ENCODE data around the gene CD24. TPM values are rescaled to one million over a fixed set of nuclear protein-coding genes. Genes with fewer than 3 reads are reported as not detected.

CD24 gene
- total RNA-seq, 1 donor, result 3.3 TPM

DNA sequence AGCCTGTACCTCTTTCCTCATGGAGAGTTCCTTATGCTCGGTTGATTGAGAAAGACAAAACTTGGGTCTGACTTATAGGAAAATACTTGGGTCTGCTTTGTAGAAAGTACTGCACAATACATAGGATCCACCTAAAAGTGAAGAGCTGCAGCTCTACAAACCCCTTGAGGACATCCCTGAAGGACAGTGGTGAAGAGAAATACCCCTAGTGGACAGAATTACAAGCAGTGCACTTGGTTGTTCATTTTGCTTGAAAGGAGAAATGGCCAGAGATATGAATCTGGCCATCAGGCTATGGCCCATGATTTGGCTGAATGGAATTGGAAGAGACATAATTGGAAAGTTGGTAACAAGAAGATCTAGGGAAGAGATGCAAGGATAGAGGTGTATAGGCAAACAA lies 8.3 kb downstream of the CD24 start:
- Histone ChIP-seq H3K9me3 (ENCODE audit: low read depth, low read length) (no peaks in the 10 kb centered on the region), H3K27ac (ENCODE audit: low read depth, low read length) (no peak overlapping the region), H3K27me3 (ENCODE audit: insufficient read depth, low read length) (peaks cover 6% of the 10 kb centered on the region), H3K4me2 (ENCODE audit: insufficient read depth, low read length) (no peak overlapping the region), H4K20me1 (ENCODE audit: insufficient read depth, low read length) (no peaks in the 10 kb centered on the region), H2AFZ (ENCODE audit: low read length) (no peak overlapping the region), H3K4me3 (ENCODE audit: insufficient read depth, low read length) (no peak overlapping the region), H3K4me1 (ENCODE audit: insufficient read depth, low read length) (no peaks in the 10 kb centered on the region), H3K79me2 (ENCODE audit: insufficient read depth, low read length) (no peaks in the 10 kb centered on the region), H3K36me3 (ENCODE audit: insufficient read depth, low read length) (no peaks in the 10 kb centered on the region)
- TF ChIP-seq, protein P1, sequence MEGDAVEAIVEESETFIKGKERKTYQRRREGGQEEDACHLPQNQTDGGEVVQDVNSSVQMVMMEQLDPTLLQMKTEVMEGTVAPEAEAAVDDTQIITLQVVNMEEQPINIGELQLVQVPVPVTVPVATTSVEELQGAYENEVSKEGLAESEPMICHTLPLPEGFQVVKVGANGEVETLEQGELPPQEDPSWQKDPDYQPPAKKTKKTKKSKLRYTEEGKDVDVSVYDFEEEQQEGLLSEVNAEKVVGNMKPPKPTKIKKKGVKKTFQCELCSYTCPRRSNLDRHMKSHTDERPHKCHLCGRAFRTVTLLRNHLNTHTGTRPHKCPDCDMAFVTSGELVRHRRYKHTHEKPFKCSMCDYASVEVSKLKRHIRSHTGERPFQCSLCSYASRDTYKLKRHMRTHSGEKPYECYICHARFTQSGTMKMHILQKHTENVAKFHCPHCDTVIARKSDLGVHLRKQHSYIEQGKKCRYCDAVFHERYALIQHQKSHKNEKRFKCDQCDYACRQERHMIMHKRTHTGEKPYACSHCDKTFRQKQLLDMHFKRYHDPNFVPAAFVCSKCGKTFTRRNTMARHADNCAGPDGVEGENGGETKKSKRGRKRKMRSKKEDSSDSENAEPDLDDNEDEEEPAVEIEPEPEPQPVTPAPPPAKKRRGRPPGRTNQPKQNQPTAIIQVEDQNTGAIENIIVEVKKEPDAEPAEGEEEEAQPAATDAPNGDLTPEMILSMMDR (IDR thresholded peaks at IDR 0.05; ENCODE audit: extremely low read depth, low read depth, low read length), result no peak
- no peak for DNase-seq (ENCODE audit: insufficient read length, low spot score, missing footprints)

DNA sequence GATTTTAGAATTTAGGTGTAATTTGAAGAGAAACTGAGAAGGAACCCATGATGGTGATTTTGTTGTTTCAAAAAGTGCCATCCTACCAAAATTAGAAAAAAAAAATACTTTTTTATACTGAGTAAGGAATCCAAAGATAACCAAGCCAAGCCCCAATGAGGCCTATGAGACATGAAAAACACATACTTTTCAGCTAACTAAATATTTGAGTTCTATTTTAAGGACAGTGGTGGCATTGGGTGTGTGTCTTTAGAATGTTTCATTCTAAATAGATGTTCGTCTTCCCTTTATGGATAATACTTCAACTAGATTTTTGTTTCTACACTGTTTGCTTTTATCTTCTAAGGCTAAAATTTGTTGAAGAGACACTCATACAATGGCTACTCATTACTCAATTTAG lies 9.6 kb downstream of the CD24 start:
- no peak overlapping the region for H3K27ac ChIP-seq (ENCODE audit: low read depth, low read length)
- no peak overlapping the region for H3K4me3 ChIP-seq (ENCODE audit: insufficient read depth, low read length)
- no peaks in the 10 kb centered on the region for H3K4me1 ChIP-seq (ENCODE audit: insufficient read depth, low read length)
- TF ChIP-seq, protein P1 (IDR thresholded peaks at IDR 0.05; ENCODE audit: extremely low read depth, low read depth, low read length), result no peak
- H2AFZ ChIP-seq (ENCODE audit: low read length), result no peak overlapping the region
- H3K9me3 ChIP-seq (ENCODE audit: low read depth, low read length), result no peaks in the 10 kb centered on the region
- H4K20me1 ChIP-seq (ENCODE audit: insufficient read depth, low read length), result no peaks in the 10 kb centered on the region
- H3K79me2 ChIP-seq (ENCODE audit: insufficient read depth, low read length), result no peaks in the 10 kb centered on the region
- DNase-seq (ENCODE audit: insufficient read length, low spot score, missing footprints), result no peak
- no peak overlapping the region for H3K4me2 ChIP-seq (ENCODE audit: insufficient read depth, low read length)
- H3K36me3 ChIP-seq (ENCODE audit: insufficient read depth, low read length), result no peaks in the 10 kb centered on the region
- H3K27me3 ChIP-seq (ENCODE audit: insufficient read depth, low read length), result peaks cover 6% of the 10 kb centered on the region

DNA sequence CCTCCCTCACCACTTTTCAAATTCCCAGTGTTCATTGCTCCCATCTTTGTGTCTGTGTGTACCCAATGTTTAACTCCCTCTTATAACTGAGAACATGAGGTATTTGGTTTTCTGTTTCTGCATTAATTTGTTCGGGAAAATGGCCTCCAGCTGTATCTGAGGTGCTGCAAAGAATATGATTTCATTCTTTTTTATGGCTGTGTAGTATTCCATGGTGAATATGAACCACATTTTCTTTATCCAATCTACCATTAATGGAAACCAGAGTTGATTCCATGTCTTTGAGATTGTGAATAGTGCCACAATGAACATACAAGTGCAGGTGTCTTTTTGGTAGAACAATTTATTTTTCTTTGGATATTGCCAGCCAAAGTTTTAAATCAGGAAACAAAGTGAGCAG lies 10.4 kb downstream of the CD24 start:
- Histone ChIP-seq H2AFZ (ENCODE audit: low read length) (no peak overlapping the region), H3K27ac (ENCODE audit: low read depth, low read length) (no peak overlapping the region), H3K4me1 (ENCODE audit: insufficient read depth, low read length) (no peaks in the 10 kb centered on the region), H3K27me3 (ENCODE audit: insufficient read depth, low read length) (peaks cover 4% of the 10 kb centered on the region), H3K4me3 (ENCODE audit: insufficient read depth, low read length) (no peak overlapping the region), H4K20me1 (ENCODE audit: insufficient read depth, low read length) (no peaks in the 10 kb centered on the region), H3K9me3 (ENCODE audit: low read depth, low read length) (no peaks in the 10 kb centered on the region), H3K4me2 (ENCODE audit: insufficient read depth, low read length) (no peak overlapping the region), H3K36me3 (ENCODE audit: insufficient read depth, low read length) (no peaks in the 10 kb centered on the region), H3K79me2 (ENCODE audit: insufficient read depth, low read length) (no peaks in the 10 kb centered on the region)
- TF ChIP-seq, protein P1 (IDR thresholded peaks at IDR 0.05; ENCODE audit: extremely low read depth, low read depth, low read length), result no peak
- DNase-seq (ENCODE audit: insufficient read length, low spot score, missing footprints), result no peak

DNA sequence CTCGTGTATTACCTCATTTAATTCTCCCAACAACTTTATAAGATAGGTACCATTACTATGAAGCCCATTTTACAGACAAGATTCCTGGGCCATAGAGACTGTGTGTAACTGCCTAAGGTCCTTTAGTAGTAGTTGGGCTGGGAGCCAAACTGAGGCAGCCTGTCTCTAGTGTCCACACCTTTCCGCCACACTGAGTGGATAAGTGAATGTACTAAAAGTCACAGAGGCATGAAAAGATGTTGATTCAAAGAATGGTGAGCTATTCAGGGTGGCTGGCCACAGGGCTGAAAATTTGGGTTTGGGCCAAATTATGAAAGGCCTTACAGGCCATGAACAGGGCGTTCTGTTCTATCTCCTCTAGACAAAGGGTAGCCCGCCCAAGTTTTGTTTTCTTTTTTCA lies 11.0 kb downstream of the CD24 start:
- Histone ChIP-seq H3K27me3 (ENCODE audit: insufficient read depth, low read length) (no peaks in the 10 kb centered on the region), H3K27ac (ENCODE audit: low read depth, low read length) (no peak overlapping the region), H3K36me3 (ENCODE audit: insufficient read depth, low read length) (no peaks in the 10 kb centered on the region), H3K4me1 (ENCODE audit: insufficient read depth, low read length) (no peaks in the 10 kb centered on the region), H3K4me2 (ENCODE audit: insufficient read depth, low read length) (no peak overlapping the region), H3K9me3 (ENCODE audit: low read depth, low read length) (no peaks in the 10 kb centered on the region), H3K4me3 (ENCODE audit: insufficient read depth, low read length) (no peak overlapping the region), H3K79me2 (ENCODE audit: insufficient read depth, low read length) (no peaks in the 10 kb centered on the region), H2AFZ (ENCODE audit: low read length) (no peak overlapping the region), H4K20me1 (ENCODE audit: insufficient read depth, low read length) (no peaks in the 10 kb centered on the region)
- TF ChIP-seq, protein P1 (IDR thresholded peaks at IDR 0.05; ENCODE audit: extremely low read depth, low read depth, low read length), result no peak
- no peak for DNase-seq (ENCODE audit: insufficient read length, low spot score, missing footprints)

Data from osteoblast (primary cell).